ENCODE results near the gene IZUMO2. TPM values are rescaled to one million over a fixed set of nuclear protein-coding genes. Genes with fewer than 3 reads are reported as not detected.

The IZUMO2 gene
- polyA plus RNA-seq, 1 donor from 2014 or later, result not detected

GRCh38 chr19:50190439-50190891 lies 27.4 kb upstream of the IZUMO2 start:
- Histone ChIP-seq H3K9me3 (ENCODE audit: low read length) (no peaks in the 10 kb centered on the region), H3K4me2 (ENCODE audit: low read length) (no peak overlapping the region), H3K36me3 (ENCODE audit: insufficient read depth, low read length) (no peaks in the 10 kb centered on the region), H3K9me2 (ENCODE audit: insufficient read depth, low read length) (no peaks in the 10 kb centered on the region), H4K20me1 (ENCODE audit: insufficient read depth) (no peaks in the 10 kb centered on the region), H3F3A (ENCODE audit: insufficient read depth, low read length, poor library complexity, severe bottlenecking) (no peaks in the 10 kb centered on the region), H3K4me3 (ENCODE audit: low read length) (no peak overlapping the region), H2AFZ (ENCODE audit: low read depth, low read length) (no peak overlapping the region), H3K27ac (ENCODE audit: low read length) (no peak overlapping the region), H3K9ac (ENCODE audit: low read length) (no peak overlapping the region), H3K27me3 (ENCODE audit: insufficient read depth, low read depth, low read length) (no peaks in the 10 kb centered on the region), H3K79me2 (replicated peaks; ENCODE audit: insufficient read depth, low read length) (no peaks in the 10 kb centered on the region)
- no peak for TF ChIP-seq CTCF (IDR thresholded peaks at IDR 0.05; ENCODE audit: poor library complexity, severe bottlenecking)

GRCh38 chr19:50189331-50189730 lies 26.2 kb upstream of the IZUMO2 start:
- H3K9me3 ChIP-seq (ENCODE audit: low read length), result no peaks in the 10 kb centered on the region
- no peaks in the 10 kb centered on the region for H3K27me3 ChIP-seq (ENCODE audit: insufficient read depth, low read depth, low read length)
- H3F3A ChIP-seq (ENCODE audit: insufficient read depth, low read length, poor library complexity, severe bottlenecking), result no peaks in the 10 kb centered on the region
- H3K4me2 ChIP-seq (ENCODE audit: low read length), result no peak overlapping the region
- no peaks in the 10 kb centered on the region for H4K20me1 ChIP-seq (ENCODE audit: insufficient read depth)
- H3K27ac ChIP-seq (ENCODE audit: low read length), result no peak overlapping the region
- H3K36me3 ChIP-seq (ENCODE audit: insufficient read depth, low read length), result no peaks in the 10 kb centered on the region
- no peak overlapping the region for H3K4me3 ChIP-seq (ENCODE audit: low read length)
- TF ChIP-seq EZH2 (IDR thresholded peaks at IDR 0.05; ENCODE audit: borderline replicate concordance, insufficient read depth, low read length, poor library complexity, severe bottlenecking), result no peak
- TF ChIP-seq RAD21 (conservative IDR thresholded peaks at IDR 0.05), result no peak
- no peaks in the 10 kb centered on the region for H3K9me2 ChIP-seq (ENCODE audit: insufficient read depth, low read length)
- no peak overlapping the region for H2AFZ ChIP-seq (ENCODE audit: low read depth, low read length)
- no peaks in the 10 kb centered on the region for H3K79me2 ChIP-seq (replicated peaks; ENCODE audit: insufficient read depth, low read length)
- H3K9ac ChIP-seq (ENCODE audit: low read length), result no peak overlapping the region

DNA sequence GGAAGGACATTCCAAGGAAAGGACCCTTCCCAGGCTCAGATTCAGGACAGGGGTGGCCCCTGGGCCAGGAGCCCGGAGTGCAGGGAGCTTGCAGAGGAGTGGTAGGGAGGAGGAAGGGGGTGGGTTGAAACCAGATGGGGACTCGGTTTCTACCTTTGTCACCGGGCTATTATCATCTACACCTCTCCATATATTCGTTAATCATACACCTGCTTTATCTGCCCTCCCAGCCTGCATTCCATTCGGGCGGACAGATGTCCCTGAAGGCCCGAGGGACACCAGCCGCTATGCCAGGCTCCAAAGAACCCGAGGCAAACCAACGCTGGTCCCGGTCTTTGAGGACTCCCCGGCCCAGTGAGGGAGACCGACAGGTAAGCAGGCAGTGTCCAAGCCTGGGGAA lies 24.9 kb upstream of the IZUMO2 start:
- Histone ChIP-seq H3K9me3 (ENCODE audit: low read length) (no peaks in the 10 kb centered on the region), H3K9me2 (ENCODE audit: insufficient read depth, low read length) (no peaks in the 10 kb centered on the region)
- no peak for TF ChIP-seq EP300 (conservative IDR thresholded peaks at IDR 0.05; ENCODE audit: poor library complexity, severe bottlenecking)
- no peak for TF ChIP-seq MXI1 (conservative IDR thresholded peaks at IDR 0.05; ENCODE audit: poor library complexity, severe bottlenecking)
- TF ChIP-seq POLR2AphosphoS5 (IDR thresholded peaks at IDR 0.05), result no peak
- no peak for TF ChIP-seq CTCF (IDR thresholded peaks at IDR 0.05; ENCODE audit: poor library complexity, severe bottlenecking)
- TF ChIP-seq REST (IDR thresholded peaks at IDR 0.05; ENCODE audit: borderline replicate concordance), result no peak
- no peak for TF ChIP-seq RAD21 (conservative IDR thresholded peaks at IDR 0.05)
- TF ChIP-seq TAF1 (IDR thresholded peaks at IDR 0.05; ENCODE audit: low read depth), result no peak
- no peak for TF ChIP-seq SMC3 (conservative IDR thresholded peaks at IDR 0.05; ENCODE audit: poor library complexity)
- TF ChIP-seq EZH2 (IDR thresholded peaks at IDR 0.05; ENCODE audit: borderline replicate concordance, insufficient read depth, low read length, poor library complexity, severe bottlenecking), result no peak

More for the DNA sequence above, 24.9 kb upstream of the IZUMO2 start:
- H3K27me3 ChIP-seq (ENCODE audit: insufficient read depth, low read depth, low read length), result no peaks in the 10 kb centered on the region
- no peaks in the 10 kb centered on the region for H3K36me3 ChIP-seq (ENCODE audit: insufficient read depth, low read length)
- no peak overlapping the region for H3K4me2 ChIP-seq (ENCODE audit: low read length)
- H4K20me1 ChIP-seq (ENCODE audit: insufficient read depth), result no peaks in the 10 kb centered on the region
- H3K9ac ChIP-seq (ENCODE audit: low read length), result no peak overlapping the region
- no peaks in the 10 kb centered on the region for H3K79me2 ChIP-seq (replicated peaks; ENCODE audit: insufficient read depth, low read length)
- H3K27ac ChIP-seq (ENCODE audit: low read length), result no peak overlapping the region
- H2AFZ ChIP-seq (ENCODE audit: low read depth, low read length), result no peak overlapping the region
- no peak overlapping the region for H3K4me3 ChIP-seq (ENCODE audit: low read length)
- H3F3A ChIP-seq (ENCODE audit: insufficient read depth, low read length, poor library complexity, severe bottlenecking), result no peaks in the 10 kb centered on the region

Measured in neural cell (in vitro differentiated cells).